HL-60 (cell line): ENCODE results near the gene TRAPPC1.

Source experiments
- DNase-seq, 2 experiments: peaks; one replicate each; pipeline ENCODE4 v3.0.0-alpha.2; 2010 to 2020; ENCODE audit warnings: low read depth in 1 of 2, low spot score in 1 of 2
- H3K27ac ChIP-seq: fragments of 250-450 bp; sonication (Bioruptor Pico); replicated peaks from 2 replicates; pipeline ENCODE4 v1.5.1; 2020; ENCODE audit warnings: mild to moderate bottlenecking, moderate library complexity
- H3K27me3 ChIP-seq: fragments of 250-450 bp; sonication (Bioruptor Pico); 2 replicates; pipeline ENCODE4 v1.5.1; 2021; ENCODE audit warnings: mild to moderate bottlenecking, moderate library complexity; ENCODE audit not compliant: insufficient read depth, poor library complexity, severe bottlenecking
- H3K4me3 ChIP-seq: replicated peaks from 2 replicates; pipeline ENCODE4 v1.5.1; 2011; ENCODE audit warnings: mild to moderate bottlenecking, control low read depth, low read length; ENCODE audit not compliant: insufficient read depth
- GABPA ChIP-seq: IDR thresholded peaks from 2 replicates; pipeline ENCODE4 v1.6.1; 2012; ENCODE audit warnings: low read depth
- POLR2AphosphoS5 ChIP-seq: IDR thresholded peaks from 2 replicates; pipeline ENCODE4 v1.6.1; 2012; ENCODE audit warnings: low read depth
- SPI1 ChIP-seq: IDR thresholded peaks from 2 replicates; pipeline ENCODE4 v1.6.1; 2012; ENCODE audit warnings: low read depth, mild to moderate bottlenecking, borderline replicate concordance
- TF ChIP-seq, protein P1 (sequence below): IDR thresholded peaks from 2 replicates; pipeline ENCODE4 v1.6.1; 2012; ENCODE audit warnings: low read depth; ENCODE audit not compliant: insufficient replicate concordance
- TF ChIP-seq, protein P2 (sequence below): IDR thresholded peaks from one replicate; pipeline ENCODE4 v1.5.1; 2011; ENCODE audit warnings: low read length, control low read depth, inconsistent platforms; ENCODE audit not compliant: insufficient read depth

TRAPPC1 gene

DNA sequence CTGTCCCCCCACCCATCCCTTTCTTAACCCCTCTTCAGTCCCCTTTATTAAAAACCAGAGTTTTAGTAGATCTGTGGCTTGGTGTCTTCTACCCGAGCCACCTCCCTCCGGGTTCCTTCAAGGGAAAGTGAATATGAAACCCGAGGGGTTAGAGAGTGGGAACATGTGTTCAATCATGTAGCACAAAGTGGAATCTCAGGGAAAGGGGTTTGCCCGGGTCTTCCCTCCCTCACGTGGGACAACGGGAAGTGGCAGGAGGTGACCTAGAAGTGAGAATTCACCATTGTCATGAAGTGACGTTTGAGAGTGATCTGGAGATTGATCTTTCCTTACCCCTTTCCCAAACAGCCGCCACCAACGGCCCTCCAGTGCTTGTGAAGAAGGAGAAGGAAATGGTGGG, 20.6 kb downstream of the TRAPPC1 start:
- H3K4me3 ChIP-seq, result no peak overlapping the region
- H3K27ac ChIP-seq, result no peak overlapping the region; the same call in 1 of the 2 replicates
- TF ChIP-seq, protein P1, sequence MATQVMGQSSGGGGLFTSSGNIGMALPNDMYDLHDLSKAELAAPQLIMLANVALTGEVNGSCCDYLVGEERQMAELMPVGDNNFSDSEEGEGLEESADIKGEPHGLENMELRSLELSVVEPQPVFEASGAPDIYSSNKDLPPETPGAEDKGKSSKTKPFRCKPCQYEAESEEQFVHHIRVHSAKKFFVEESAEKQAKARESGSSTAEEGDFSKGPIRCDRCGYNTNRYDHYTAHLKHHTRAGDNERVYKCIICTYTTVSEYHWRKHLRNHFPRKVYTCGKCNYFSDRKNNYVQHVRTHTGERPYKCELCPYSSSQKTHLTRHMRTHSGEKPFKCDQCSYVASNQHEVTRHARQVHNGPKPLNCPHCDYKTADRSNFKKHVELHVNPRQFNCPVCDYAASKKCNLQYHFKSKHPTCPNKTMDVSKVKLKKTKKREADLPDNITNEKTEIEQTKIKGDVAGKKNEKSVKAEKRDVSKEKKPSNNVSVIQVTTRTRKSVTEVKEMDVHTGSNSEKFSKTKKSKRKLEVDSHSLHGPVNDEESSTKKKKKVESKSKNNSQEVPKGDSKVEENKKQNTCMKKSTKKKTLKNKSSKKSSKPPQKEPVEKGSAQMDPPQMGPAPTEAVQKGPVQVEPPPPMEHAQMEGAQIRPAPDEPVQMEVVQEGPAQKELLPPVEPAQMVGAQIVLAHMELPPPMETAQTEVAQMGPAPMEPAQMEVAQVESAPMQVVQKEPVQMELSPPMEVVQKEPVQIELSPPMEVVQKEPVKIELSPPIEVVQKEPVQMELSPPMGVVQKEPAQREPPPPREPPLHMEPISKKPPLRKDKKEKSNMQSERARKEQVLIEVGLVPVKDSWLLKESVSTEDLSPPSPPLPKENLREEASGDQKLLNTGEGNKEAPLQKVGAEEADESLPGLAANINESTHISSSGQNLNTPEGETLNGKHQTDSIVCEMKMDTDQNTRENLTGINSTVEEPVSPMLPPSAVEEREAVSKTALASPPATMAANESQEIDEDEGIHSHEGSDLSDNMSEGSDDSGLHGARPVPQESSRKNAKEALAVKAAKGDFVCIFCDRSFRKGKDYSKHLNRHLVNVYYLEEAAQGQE, result no peak
- TF ChIP-seq SPI1 (no peak), GABPA (no peak), POLR2AphosphoS5 (no peak)
- TF ChIP-seq, protein P2, sequence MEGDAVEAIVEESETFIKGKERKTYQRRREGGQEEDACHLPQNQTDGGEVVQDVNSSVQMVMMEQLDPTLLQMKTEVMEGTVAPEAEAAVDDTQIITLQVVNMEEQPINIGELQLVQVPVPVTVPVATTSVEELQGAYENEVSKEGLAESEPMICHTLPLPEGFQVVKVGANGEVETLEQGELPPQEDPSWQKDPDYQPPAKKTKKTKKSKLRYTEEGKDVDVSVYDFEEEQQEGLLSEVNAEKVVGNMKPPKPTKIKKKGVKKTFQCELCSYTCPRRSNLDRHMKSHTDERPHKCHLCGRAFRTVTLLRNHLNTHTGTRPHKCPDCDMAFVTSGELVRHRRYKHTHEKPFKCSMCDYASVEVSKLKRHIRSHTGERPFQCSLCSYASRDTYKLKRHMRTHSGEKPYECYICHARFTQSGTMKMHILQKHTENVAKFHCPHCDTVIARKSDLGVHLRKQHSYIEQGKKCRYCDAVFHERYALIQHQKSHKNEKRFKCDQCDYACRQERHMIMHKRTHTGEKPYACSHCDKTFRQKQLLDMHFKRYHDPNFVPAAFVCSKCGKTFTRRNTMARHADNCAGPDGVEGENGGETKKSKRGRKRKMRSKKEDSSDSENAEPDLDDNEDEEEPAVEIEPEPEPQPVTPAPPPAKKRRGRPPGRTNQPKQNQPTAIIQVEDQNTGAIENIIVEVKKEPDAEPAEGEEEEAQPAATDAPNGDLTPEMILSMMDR, result no peak
- no peaks in the 10 kb centered on the region for H3K27me3 ChIP-seq
- DNase-seq, result no peak

DNA sequence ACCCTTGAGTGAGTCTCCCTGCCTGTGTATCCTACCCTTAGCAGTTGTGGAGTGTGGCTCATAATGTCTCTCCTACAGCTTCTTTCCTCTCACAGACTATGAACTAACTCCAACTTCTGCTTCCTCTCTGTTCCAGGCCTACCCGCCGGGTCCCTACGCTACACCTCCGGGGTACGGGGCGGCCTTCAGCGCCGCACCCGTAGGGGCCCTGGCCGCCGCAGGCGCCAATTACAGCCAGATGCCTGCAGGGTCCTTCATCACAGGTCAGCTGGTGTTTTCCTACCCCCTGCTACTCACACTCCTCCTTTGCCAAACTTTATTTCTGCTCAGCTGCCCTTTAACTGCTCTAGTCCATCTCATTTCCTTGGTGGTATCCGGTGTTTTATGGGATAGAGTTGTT, 21.0 kb downstream of the TRAPPC1 start:
- Histone ChIP-seq H3K27me3 (no peaks in the 10 kb centered on the region), H3K4me3 (no peak overlapping the region), H3K27ac (no peak overlapping the region; the same call in 1 of the 2 replicates)
- peak in 1 of 2 experiments; percentile 7 for DNase-seq
- no peak for TF ChIP-seq POLR2AphosphoS5
- TF ChIP-seq, protein P1, result no peak
- no peak for TF ChIP-seq SPI1
- no peak for TF ChIP-seq GABPA
- TF ChIP-seq, protein P2, result no peak

DNA sequence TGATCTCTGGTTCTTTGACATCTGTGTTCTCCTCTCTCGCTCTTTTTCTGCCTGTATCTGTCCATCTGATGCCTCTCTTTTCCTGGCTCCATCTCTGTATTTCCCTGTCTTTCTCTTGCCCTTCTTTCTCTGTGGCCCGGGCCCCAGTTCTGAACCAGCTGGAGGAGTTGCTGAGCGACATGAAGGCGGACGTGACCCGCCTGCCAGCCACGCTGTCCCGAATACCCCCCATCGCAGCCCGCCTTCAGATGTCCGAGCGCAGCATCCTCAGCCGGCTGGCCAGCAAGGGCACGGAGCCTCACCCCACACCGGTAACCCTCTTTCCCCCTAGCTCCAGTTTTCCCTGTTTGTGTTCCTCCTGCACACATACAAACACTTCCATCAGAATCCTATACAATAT, 21.5 kb downstream of the TRAPPC1 start:
- no peak overlapping the region for H3K27ac ChIP-seq
- H3K27me3 ChIP-seq, result no peaks in the 10 kb centered on the region
- DNase-seq, result no peak
- no peak for TF ChIP-seq SPI1
- no peak for TF ChIP-seq POLR2AphosphoS5
- TF ChIP-seq, protein P2, result no peak
- TF ChIP-seq, protein P1, result no peak
- no peak for TF ChIP-seq GABPA
- no peak overlapping the region for H3K4me3 ChIP-seq
